Motor neuron (in vitro differentiated cells): ENCODE measurements around the gene RAB3IL1. TPM values are rescaled to one million over a fixed set of nuclear protein-coding genes. Genes with fewer than 3 reads are reported as not detected.

Experiments used
- ATAC-seq, 8 experiments: fragments of 200-7000 bp; cut with Tn5 transposase; replicated peaks in 6 of 8; 2 replicates each; pipeline ENCODE4 v1.8.0; 2021; ENCODE audit warnings: mild to moderate bottlenecking in 8 of 8, moderate library complexity in 8 of 8
- H3K27ac ChIP-seq, 2 donors: fragments of 250-450 bp; sonication (Bioruptor Pico); 2 replicates each; pipeline ENCODE4 v1.9.0; 2021; ENCODE audit warnings: antibody characterized with exemption in 2 of 2, mild to moderate bottlenecking in 2 of 2, moderate library complexity in 1 of 2
- H3K4me1 ChIP-seq, 2 donors: fragments of 250-450 bp; sonication (Bioruptor Pico); replicated peaks in 1 of 2; 2 replicates each; pipeline ENCODE4 v1.6.1; 2021; ENCODE audit warnings: antibody characterized with exemption in 2 of 2, mild to moderate bottlenecking in 2 of 2, moderate library complexity in 1 of 2
- H3K4me3 ChIP-seq, 5 donors: fragments of 250-450 bp; sonication (Bioruptor Pico); 2 replicates each; pipeline ENCODE4 v1.9.0; 2021; ENCODE audit warnings: antibody characterized with exemption in 5 of 5, mild to moderate bottlenecking in 5 of 5, moderate library complexity in 4 of 5
- WGBS, 10 experiments: fragments of 450-650 bp; shearing (Covaris generic); methylation state at CpG; one replicate each; pipeline ENCODE4 v1.0.0; 2022; 5-methylcytosine and 5-hydroxymethylcytosine counted together
- in situ Hi-C, 9 experiments: fragments of 400-800 bp; cut with MboI; loops; one replicate each; pipeline ENCODE4 v1.15.0; 2021; ENCODE audit warnings: low sequenced_read_pairs in 9 of 9, low pct_unique_long_range_greater_than_20kb in 2 of 9; ENCODE audit not compliant: unreplicated experiment in 9 of 9
- total RNA-seq, 8 experiments: library from RNA; unstranded; fragments of 300-600 nt; gene quantifications; 2 replicates each; pipeline versions ENCODE4 v1.2.3 to v1.2.4, GENCODE V29; 2022

Gene RAB3IL1
- total RNA-seq, 8 experiments from 2014 or later: 0.50 to 12.8 (median 2.5) TPM

- H3K27ac ChIP-seq: no peak overlapping the region
- ATAC-seq: no peak
- in situ Hi-C loops: no loop called here
- no peak overlapping the region for H3K4me3 ChIP-seq
- H3K4me1 ChIP-seq: peaks cover 0 to 11% of the 10 kb centered on the region in 2 donors
- 6 to 76% (median 46%) methylated on average over 2 to 4 of the region's 6 CpGs; no CpG with 5 or more reads in 5 of the 10 experiments for WGBS, 10 experiments
Measured at GRCh38 chr11:61924064-61924455, 6.7 kb upstream of the RAB3IL1 start.

GRCh38 chr11:61923166-61924063 lies 6.0 kb upstream of the RAB3IL1 start:
- no peak overlapping the region for H3K4me3 ChIP-seq
- WGBS, 10 experiments: 0 to 90% (median 9%) methylated on average over 1 to 6 of the region's 18 CpGs; no CpG with 5 or more reads in 4 of the 10 experiments
- peak; percentile 78 to 94 (median 84) for ATAC-seq
- H3K4me1 ChIP-seq: peaks cover 0 to 11% of the 10 kb centered on the region in 2 donors
- in situ Hi-C loops: no loop called here
- H3K27ac ChIP-seq: no peak overlapping the region

- H3K27ac ChIP-seq: no peak overlapping the region
- no peak overlapping the region for H3K4me3 ChIP-seq
- 70% methylated on average over 2 of the region's 6 CpGs; no CpG with 5 or more reads in 9 of the 10 experiments for WGBS, 10 experiments
- H3K4me1 ChIP-seq: peaks cover 0 to 11% of the 10 kb centered on the region in 2 donors
- in situ Hi-C loops: no loop called here
- peak in 3 of 8 experiments; percentile 25 to 68 (median 45) for ATAC-seq
Measured at GRCh38 chr11:61922539-61922938, 5.2 kb upstream of the RAB3IL1 start.

GRCh38 chr11:61921446-61921845 lies 4.1 kb upstream of the RAB3IL1 start:
- Histone ChIP-seq H3K4me3 (no peak overlapping the region), H3K4me1 (peaks cover 0 to 13% of the 10 kb centered on the region in 2 donors), H3K27ac (no peak overlapping the region)
- 60 to 100% (median 86%) methylated on average over 1 to 2 of the region's 3 CpGs; no CpG with 5 or more reads in 5 of the 10 experiments for WGBS, 10 experiments
- in situ Hi-C loops: no loop called here
- no peak for ATAC-seq

- H3K27ac ChIP-seq: no peak overlapping the region
- peaks cover 0 to 17% of the 10 kb centered on the region in 2 donors for H3K4me1 ChIP-seq
- no peak for ATAC-seq
- in situ Hi-C loops: no loop called here
- 20 to 100% (median 80%) methylated on average over 1 to 5 of the region's 13 CpGs; no CpG with 5 or more reads in 5 of the 10 experiments for WGBS, 10 experiments
- H3K4me3 ChIP-seq: no peak overlapping the region
Measured at GRCh38 chr11:61919705-61920631, 2.6 kb upstream of the RAB3IL1 start.

GRCh38 chr11:61918938-61919704 lies 1.8 kb upstream of the RAB3IL1 start:
- Histone ChIP-seq H3K4me1 (peaks cover 0 to 17% of the 10 kb centered on the region in 2 donors), H3K4me3 (no peak overlapping the region), H3K27ac (no peak overlapping the region)
- no peak for ATAC-seq
- in situ Hi-C loops: no loop called here
- WGBS, 10 experiments: 67 to 89% (median 81%) methylated on average over 1 to 4 of the region's 6 CpGs; no CpG with 5 or more reads in 4 of the 10 experiments

- in situ Hi-C loops: no loop called here
- 40 to 100% (median 69%) methylated on average over 1 to 3 of the region's 14 CpGs; no CpG with 5 or more reads in 4 of the 10 experiments for WGBS, 10 experiments
- H3K4me1 ChIP-seq: peaks cover 0 to 12% of the 10 kb centered on the region in 2 donors
- no peak for ATAC-seq
- no peak overlapping the region for H3K4me3 ChIP-seq
- H3K27ac ChIP-seq: no peak overlapping the region
Measured at GRCh38 chr11:61918251-61918937, 1.0 kb upstream of the RAB3IL1 start.

GRCh38 chr11:61916737-61917333 lies 531 bp downstream of the RAB3IL1 start:
- no CpG with 5 or more reads among the region's 32 CpGs for WGBS, 10 experiments
- in situ Hi-C loops: no loop called here
- peak overlapping the region; percentile 46 to 73 (median 49) for H3K4me3 ChIP-seq
- peak in 7 of 8 experiments; percentile 1 to 42 (median 29) for ATAC-seq
- peaks cover 0 to 6% of the 10 kb centered on the region in 2 donors for H3K4me1 ChIP-seq
- peak overlapping the region in 1 of 2 donors; percentile 18 for H3K27ac ChIP-seq

GRCh38 chr11:61914471-61915171 lies 2.7 kb downstream of the RAB3IL1 start:
- no peak for ATAC-seq
- in situ Hi-C loops: no loop called here
- no peak overlapping the region for H3K27ac ChIP-seq
- H3K4me1 ChIP-seq: peaks cover 0 to 6% of the 10 kb centered on the region in 2 donors
- no peak overlapping the region for H3K4me3 ChIP-seq
- WGBS, 10 experiments: 58 to 100% (median 95%) methylated on average over 1 to 5 of the region's 7 CpGs; no CpG with 5 or more reads in 4 of the 10 experiments

GRCh38 chr11:61913699-61914395 lies 3.5 kb downstream of the RAB3IL1 start:
- in situ Hi-C loops: no loop called here
- no peak overlapping the region for H3K27ac ChIP-seq
- no peak for ATAC-seq
- H3K4me1 ChIP-seq: peaks cover 7 to 13% of the 10 kb centered on the region in 2 donors
- no peak overlapping the region for H3K4me3 ChIP-seq
- 50 to 100% (median 80%) methylated on average over 1 to 2 of the region's 8 CpGs; no CpG with 5 or more reads in 5 of the 10 experiments for WGBS, 10 experiments
